Measurements from ENCODE around the gene GCN1. TPM values are rescaled to one million over a fixed set of nuclear protein-coding genes. Genes with fewer than 3 reads are reported as not detected.
"Not testable (repeated sequence)": the region's sequence is repeated elsewhere in the genome, so short reads cannot be mapped to it uniquely, and the experiment has no call there.

The GCN1 gene
- total RNA-seq, 2 experiments from 2014 or later, result 101 to 110 TPM

- no peaks in the 10 kb centered on the region for H3K9me3 Mint-ChIP-seq
- peak overlapping the region; percentile 97 for H3K27ac Mint-ChIP-seq
- POLR2A ChIA-PET, result interaction anchor here (0.6 to 7.8 kb wide), 26 partner anchors 8 to 563 kb away, joined by 3 to 149 read pairs (median 8); partner anchors contain the start of genes BICDL1, PXN, RAB35 and RNU4-1
- DNase-seq (no peak), ATAC-seq (ENCODE audit: low read depth) (no peak)
- H3K27me3 Mint-ChIP-seq, result no peaks in the 10 kb centered on the region
- peaks cover 22% of the 10 kb centered on the region for H3K36me3 Mint-ChIP-seq
- H3K4me1 Mint-ChIP-seq, result peaks cover 24% of the 10 kb centered on the region
- H3K4me3 Mint-ChIP-seq, result peak overlapping the region; percentile 98
Observed at GRCh38 chr12:120200364-120200800, 5.9 kb upstream of the GCN1 start.

GRCh38 chr12:120199595-120200306 lies 5.2 kb upstream of the GCN1 start:
- no peaks in the 10 kb centered on the region for H3K27me3 Mint-ChIP-seq
- peaks cover 28% of the 10 kb centered on the region for H3K4me1 Mint-ChIP-seq

GRCh38 chr12:120199025-120199424 lies 4.5 kb upstream of the GCN1 start:
- ATAC-seq (ENCODE audit: low read depth) (no peak), DNase-seq (no peak)
- Mint-ChIP-seq H3K27me3 (no peaks in the 10 kb centered on the region), H3K4me1 (peaks cover 29% of the 10 kb centered on the region), H3K9me3 (no peaks in the 10 kb centered on the region), H3K4me3 (peak overlapping the region; percentile 98), H3K27ac (peak overlapping the region; percentile 97), H3K36me3 (peaks cover 24% of the 10 kb centered on the region)
- POLR2A ChIA-PET, result interaction anchor here (3.6 to 7.8 kb wide), 2 partner anchors 28 to 92 kb away, joined by 62 to 149 read pairs; partner anchors contain the start of genes RNU4-1 and RNU4-2

More at GRCh38 chr12:120199595-120200306, 5.2 kb upstream of the GCN1 start:
- POLR2A ChIA-PET, result interaction anchor here (0.6 to 7.8 kb wide), 18 partner anchors 9 to 564 kb away, joined by 3 to 149 read pairs (median 12); partner anchors contain the start of genes BICDL1, PXN, RAB35 and RNU4-1
- peaks cover 24% of the 10 kb centered on the region for H3K36me3 Mint-ChIP-seq
- H3K9me3 Mint-ChIP-seq, result no peaks in the 10 kb centered on the region
- DNase-seq (no peak), ATAC-seq (ENCODE audit: low read depth) (no peak)
- H3K4me3 Mint-ChIP-seq, result peak overlapping the region; percentile 98
- peak overlapping the region; percentile 97 for H3K27ac Mint-ChIP-seq

DNA sequence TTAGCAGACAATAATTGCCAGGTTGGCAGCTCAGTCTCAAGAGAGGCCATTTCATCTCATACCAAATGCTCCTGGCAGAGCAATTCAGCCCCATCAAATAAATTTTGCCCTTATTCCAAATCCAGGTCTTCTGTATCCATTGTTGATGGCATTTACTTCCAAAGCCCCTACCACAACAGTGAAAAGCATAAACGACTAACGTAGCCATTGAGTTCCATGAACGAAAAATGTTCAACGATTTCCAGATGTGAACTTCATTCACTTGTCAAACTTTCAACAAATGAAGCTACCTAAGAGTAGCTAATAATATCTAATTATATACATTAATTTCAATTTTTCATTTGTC lies 3.0 kb upstream of the GCN1 start:
- POLR2A ChIA-PET, result interaction anchor here (0.8 to 7.8 kb wide), 2 partner anchors 67 to 94 kb away, joined by 4 to 149 read pairs; partner anchors contain the start of genes RNU4-1 and RNU4-2
- Mint-ChIP-seq H3K36me3 (peaks cover 29% of the 10 kb centered on the region), H3K4me3 (no peak overlapping the region), H3K27me3 (no peaks in the 10 kb centered on the region), H3K4me1 (peaks cover 33% of the 10 kb centered on the region), H3K9me3 (no peaks in the 10 kb centered on the region), H3K27ac (no peak overlapping the region)
- no peak for DNase-seq
- no peak for ATAC-seq (ENCODE audit: low read depth)

DNA sequence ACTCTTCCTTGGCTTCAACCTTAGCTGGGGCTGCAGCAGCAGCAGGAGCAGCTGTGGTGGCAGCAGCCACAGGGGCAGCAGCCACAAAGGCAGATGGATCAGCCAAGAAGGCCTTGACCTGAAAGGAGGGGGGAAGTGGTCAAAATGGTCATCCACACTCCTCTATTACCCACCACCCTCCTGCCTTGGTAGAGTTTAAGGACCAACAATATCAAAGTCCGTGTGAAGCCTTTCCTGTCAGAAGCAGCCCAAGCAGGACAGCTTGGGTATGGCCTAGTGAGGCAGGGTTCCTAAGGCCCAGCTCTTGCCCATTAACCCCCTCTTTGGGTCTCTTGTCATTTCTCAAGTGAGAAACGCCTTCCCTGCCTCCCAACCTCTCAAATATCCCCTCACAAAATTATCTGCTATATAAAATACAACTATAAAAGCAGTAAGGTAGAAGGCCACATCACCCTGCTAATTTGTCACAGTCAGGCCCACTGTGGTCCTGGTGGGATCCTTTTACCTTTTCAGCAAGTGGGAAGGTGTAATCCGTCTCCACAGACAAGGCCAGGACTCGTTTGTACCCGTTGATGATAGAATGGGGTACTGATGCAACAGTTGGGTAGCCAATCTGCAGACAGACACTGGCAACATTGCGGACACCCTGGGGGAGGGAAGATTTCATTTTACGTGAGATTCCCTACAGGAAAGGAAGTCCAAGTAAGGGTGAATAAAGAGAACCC lies 2.5 kb upstream of the GCN1 start:
- ATAC-seq (ENCODE audit: low read depth); DNase-seq; H3K4me3 Mint-ChIP-seq; H3K27me3 Mint-ChIP-seq; H3K9me3 Mint-ChIP-seq: not testable (repeated sequence)
- H3K36me3 Mint-ChIP-seq, result peaks cover 29% of the 10 kb centered on the region
- peak overlapping the region; percentile 68 for H3K27ac Mint-ChIP-seq
- peaks cover 35% of the 10 kb centered on the region for H3K4me1 Mint-ChIP-seq
- POLR2A ChIA-PET, result interaction anchor here (1.2 to 7.8 kb wide), 3 partner anchors 69 to 94 kb away, joined by 4 to 149 read pairs (median 4); partner anchors contain the start of genes PXN, RAB35, RNU4-1 and RNU4-2

GRCh38 chr12:120196363-120196762 lies 1.8 kb upstream of the GCN1 start:
- DNase-seq (no peak), ATAC-seq (ENCODE audit: low read depth) (no peak)
- peaks cover 38% of the 10 kb centered on the region for H3K4me1 Mint-ChIP-seq
- no peak overlapping the region for H3K4me3 Mint-ChIP-seq
- no peaks in the 10 kb centered on the region for H3K27me3 Mint-ChIP-seq
- POLR2A ChIA-PET, result interaction anchor here (0.5 to 1.6 kb wide), 5 partner anchors 40 to 242 kb away, joined by 3 to 5 read pairs (median 4); partner anchors contain the start of genes PXN and RAB35
- H3K36me3 Mint-ChIP-seq, result peaks cover 32% of the 10 kb centered on the region
- peak overlapping the region; percentile 91 for H3K27ac Mint-ChIP-seq
- H3K9me3 Mint-ChIP-seq, result no peaks in the 10 kb centered on the region

DNA sequence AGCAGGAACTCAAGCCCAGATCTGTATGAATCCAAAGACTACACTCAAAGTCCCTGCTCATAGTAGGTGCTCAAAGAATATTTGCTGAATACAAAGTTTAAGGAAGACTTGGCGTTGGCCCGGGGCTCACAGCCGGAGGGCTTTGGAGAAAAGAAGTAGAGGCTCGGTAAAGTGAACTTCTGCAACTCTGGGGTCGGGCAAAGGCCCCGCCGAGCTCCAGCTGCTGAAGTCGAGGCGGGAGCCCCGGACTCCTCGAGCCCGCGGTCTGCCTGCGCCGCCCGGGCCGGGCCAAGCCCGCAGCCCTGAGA lies 335 bp downstream of the GCN1 start:
- no peak for DNase-seq

GRCh38 chr12:120193286-120193685 lies 1.2 kb downstream of the GCN1 start:
- ATAC-seq (ENCODE audit: low read depth); H3K27me3 Mint-ChIP-seq; DNase-seq; H3K9me3 Mint-ChIP-seq; H3K27ac Mint-ChIP-seq: not testable (repeated sequence)
- peaks cover 26% of the 10 kb centered on the region for H3K4me1 Mint-ChIP-seq
- peaks cover 19% of the 10 kb centered on the region for H3K36me3 Mint-ChIP-seq
- H3K4me3 Mint-ChIP-seq, result peak overlapping the region; percentile 95
- POLR2A ChIA-PET, result interaction anchor here (0.9 to 1.6 kb wide), 3 partner anchors 70 to 98 kb away, joined by 3 to 4 read pairs (median 3); partner anchors contain the start of genes PXN and RNU4-2

More for the DNA sequence above, 335 bp downstream of the GCN1 start:
- H3K9me3 Mint-ChIP-seq, result no peaks in the 10 kb centered on the region
- peaks cover 26% of the 10 kb centered on the region for H3K36me3 Mint-ChIP-seq
- peak overlapping the region; percentile 95 for H3K4me3 Mint-ChIP-seq
- peaks cover 35% of the 10 kb centered on the region for H3K4me1 Mint-ChIP-seq
- POLR2A ChIA-PET, result interaction anchor here (1.2 to 1.6 kb wide), 3 partner anchors 69 to 77 kb away, joined by 3 to 5 read pairs (median 4); partner anchors contain the start of genes PXN and RAB35
- no peak for ATAC-seq (ENCODE audit: low read depth)
- peak overlapping the region; percentile 91 for H3K27ac Mint-ChIP-seq
- H3K27me3 Mint-ChIP-seq, result no peaks in the 10 kb centered on the region

- POLR2A ChIA-PET, result interaction anchor here (2.3 kb wide), 1 partner anchor 10 kb away, joined by 10 read pairs; the partner anchor contains the start of gene RPLP0
- Mint-ChIP-seq H3K4me3 (no peak overlapping the region), H3K4me1 (peaks cover 25% of the 10 kb centered on the region), H3K9me3 (no peaks in the 10 kb centered on the region), H3K27ac (no peak overlapping the region), H3K36me3 (peaks cover 22% of the 10 kb centered on the region), H3K27me3 (no peaks in the 10 kb centered on the region)
- no peak for ATAC-seq (ENCODE audit: low read depth)
- no peak for DNase-seq
Observed at GRCh38 chr12:120190985-120191480, 3.5 kb downstream of the GCN1 start.

DNA sequence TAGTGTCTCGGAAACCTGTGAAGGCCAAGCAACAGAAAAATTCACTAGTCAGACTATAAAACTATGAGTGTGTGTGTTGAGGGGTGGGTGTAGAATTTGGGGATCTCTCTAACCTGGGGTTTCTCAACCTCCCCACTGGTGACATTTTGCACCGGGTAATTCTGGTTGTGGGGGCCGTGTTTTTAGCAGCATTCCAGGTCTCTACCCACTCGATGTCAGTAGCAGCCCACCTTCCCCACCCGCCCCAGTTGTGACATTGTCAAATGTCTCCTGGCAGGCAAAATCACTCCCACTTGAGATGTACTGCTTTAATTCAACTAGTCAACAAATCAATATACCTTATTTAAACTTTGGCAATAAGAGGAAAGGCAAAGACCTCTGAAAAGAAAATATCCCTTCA lies 4.1 kb downstream of the GCN1 start:
- ATAC-seq (ENCODE audit: low read depth) (no peak), DNase-seq (no peak)
- no peaks in the 10 kb centered on the region for H3K9me3 Mint-ChIP-seq
- POLR2A ChIA-PET, result interaction anchor here (2.3 kb wide), 1 partner anchor 11 kb away, joined by 10 read pairs; the partner anchor contains the start of gene RPLP0
- no peaks in the 10 kb centered on the region for H3K27me3 Mint-ChIP-seq
- H3K27ac Mint-ChIP-seq, result no peak overlapping the region
- H3K36me3 Mint-ChIP-seq, result peaks cover 22% of the 10 kb centered on the region
- H3K4me1 Mint-ChIP-seq, result peaks cover 23% of the 10 kb centered on the region
- no peak overlapping the region for H3K4me3 Mint-ChIP-seq

DNA sequence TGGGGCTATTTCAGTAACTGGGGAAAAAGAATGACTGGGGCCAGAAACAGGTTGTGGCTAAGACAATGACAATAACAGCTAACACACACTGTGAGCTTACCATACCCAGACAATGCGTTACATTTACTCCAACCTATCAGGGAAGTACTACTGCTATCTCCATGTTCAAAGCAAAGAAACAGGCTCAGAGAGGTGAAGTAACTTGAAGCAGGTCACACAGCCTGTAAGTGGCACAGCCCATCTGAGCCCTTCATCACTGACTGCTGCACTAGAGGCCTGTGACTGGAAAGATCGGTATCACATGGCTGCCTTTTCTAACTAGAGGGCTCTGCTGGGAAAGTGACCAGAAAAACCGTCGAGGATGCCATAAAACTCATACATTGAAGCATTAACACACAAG lies 7.9 kb downstream of the GCN1 start:
- peaks cover 7% of the 10 kb centered on the region for H3K4me1 Mint-ChIP-seq
- H3K9me3 Mint-ChIP-seq, result no peaks in the 10 kb centered on the region
- H3K4me3 Mint-ChIP-seq, result no peak overlapping the region
- POLR2A ChIA-PET, result interaction anchor here (0.6 to 1.6 kb wide), 2 partner anchors 14 to 89 kb away, joined by 3 to 5 read pairs; partner anchors contain the start of gene RPLP0
- H3K36me3 Mint-ChIP-seq, result peaks cover 27% of the 10 kb centered on the region
- DNase-seq (no peak), ATAC-seq (ENCODE audit: low read depth) (no peak)
- no peak overlapping the region for H3K27ac Mint-ChIP-seq
- no peaks in the 10 kb centered on the region for H3K27me3 Mint-ChIP-seq

DNA sequence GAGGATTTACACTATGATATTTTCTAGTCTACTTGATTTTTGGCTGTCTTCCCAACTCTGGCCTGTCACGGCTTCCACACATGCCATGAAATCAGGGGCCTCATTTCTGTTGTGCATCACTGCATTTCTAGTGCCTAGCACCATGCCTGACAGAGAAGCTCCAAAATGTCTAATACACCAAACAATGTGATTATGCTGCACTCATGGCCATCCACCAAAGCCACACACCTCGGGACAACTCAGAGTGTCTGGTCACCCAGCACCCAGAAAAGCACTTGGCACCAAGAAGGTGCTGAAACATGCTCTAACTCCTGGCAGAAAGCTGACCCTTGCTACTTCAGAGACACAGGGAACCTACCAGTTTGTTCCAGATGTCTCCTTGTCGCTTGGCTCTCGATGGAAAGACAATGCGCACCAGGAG lies 11.3 kb downstream of the GCN1 start:
- ATAC-seq (ENCODE audit: low read depth) (no peak), DNase-seq (no peak)
- H3K9me3 Mint-ChIP-seq, result no peaks in the 10 kb centered on the region
- POLR2A ChIA-PET, result interaction anchor here (1.2 kb wide), 1 partner anchor 18 kb away, joined by 3 read pairs; the partner anchor contains the start of gene RPLP0
- H3K4me1 Mint-ChIP-seq, result peaks cover 7% of the 10 kb centered on the region
- peaks cover 31% of the 10 kb centered on the region for H3K36me3 Mint-ChIP-seq
- H3K4me3 Mint-ChIP-seq, result no peak overlapping the region
- no peaks in the 10 kb centered on the region for H3K27me3 Mint-ChIP-seq
- no peak overlapping the region for H3K27ac Mint-ChIP-seq
